ENCODE results near the gene SEPTIN8. TPM values are rescaled to one million over a fixed set of nuclear protein-coding genes. Genes with fewer than 3 reads are reported as not detected.
A peak's percentile ranks its signal among the peaks of the same experiment; 100 is the strongest.

Gene SEPTIN8
- total and polyA plus RNA-seq, 10 donors = 6.1 to 29.8 (median 17.9) TPM

DNA sequence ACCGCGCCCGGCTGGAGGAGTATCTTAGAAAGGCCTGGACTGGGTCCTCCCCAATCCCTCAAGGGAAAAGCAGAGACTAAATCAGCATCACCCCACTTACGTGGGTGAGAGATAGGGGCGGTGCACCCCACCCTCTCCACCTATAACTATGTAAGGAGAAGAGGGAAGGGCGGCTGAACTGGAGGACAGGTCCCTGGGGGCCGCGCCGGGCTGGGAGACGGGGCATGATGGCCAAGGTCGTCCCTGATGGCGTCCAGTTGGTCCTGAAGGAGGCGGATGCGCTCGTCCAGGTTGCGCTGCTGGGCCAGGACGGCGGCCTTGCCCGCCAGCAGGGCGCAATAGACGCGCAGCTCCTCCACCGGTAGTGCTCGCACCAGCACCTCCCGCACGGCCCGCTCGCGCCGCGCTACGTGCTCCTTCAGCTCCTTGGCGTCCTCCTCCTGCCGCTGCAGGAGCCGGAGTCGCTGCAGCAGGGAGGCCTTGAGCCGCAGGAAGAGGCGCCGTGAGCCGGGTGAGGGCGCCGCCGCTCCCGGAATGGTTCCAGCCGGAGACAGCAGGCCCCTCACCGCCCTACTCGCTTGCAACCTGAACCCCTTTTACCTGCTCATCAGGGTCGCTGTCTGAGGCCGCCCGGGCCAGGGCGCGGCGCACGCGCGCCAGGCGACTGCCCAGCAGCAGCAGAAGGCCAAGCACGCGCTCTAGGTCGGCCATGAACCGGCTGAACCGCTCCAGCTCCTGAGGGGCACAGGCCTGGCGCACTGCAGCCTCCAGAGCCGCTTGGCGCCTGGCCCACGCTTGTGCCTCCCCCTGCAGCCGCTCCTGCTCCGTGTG lies 45.8 kb upstream of the SEPTIN8 start:
- Histone ChIP-seq H3K36me3 (no peaks in the 10 kb centered on the region), H3K9me3 (no peaks in the 10 kb centered on the region), H3K4me3 (peak overlapping the region in 6 of 8 donors; percentile 7 to 53 (median 16)), H3K27me3 (replicated peaks in 1 of 7) (peaks cover 0 to 89% (median 44%) of the 10 kb centered on the region in 7 donors), H3K27ac (no peak overlapping the region), H3K4me1 (peaks cover 0 to 43% (median 32%) of the 10 kb centered on the region in 6 donors)
- DNase-seq = no peak
- intact Hi-C loops (cut with DNase I; ENCODE audit: low total_unique reads) = no loop called here
- TF ChIP-seq POLR2AphosphoS5 (IDR thresholded peaks at IDR 0.05) (peak in 2 of 3 donors; percentile 27 to 28), POLR2A (IDR thresholded peaks at IDR 0.05) (no peak)
- WGBS, 5 donors = 17 to 33% (median 26%) methylated on average over 40 to 68 of the region's 68 CpGs

DNA sequence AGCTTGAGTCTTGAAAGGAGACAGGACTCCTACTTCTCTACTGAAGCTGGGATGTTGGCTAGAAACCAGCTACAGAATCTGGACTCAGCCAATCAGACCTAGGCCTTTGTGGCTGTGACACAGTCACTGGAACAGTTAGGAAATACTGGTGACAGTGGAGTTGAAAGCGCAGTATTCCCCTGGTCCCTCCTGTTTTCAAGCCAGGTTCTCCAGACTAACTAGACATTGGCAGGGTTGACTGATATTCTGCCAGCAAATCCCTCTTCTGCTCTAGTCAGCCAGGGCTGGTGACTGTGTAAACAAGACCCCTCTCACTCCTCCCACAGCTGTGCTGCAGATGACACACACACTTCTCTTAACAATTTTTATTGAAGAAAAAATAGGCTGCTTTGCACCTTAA lies 44.8 kb upstream of the SEPTIN8 start:
- Histone ChIP-seq H3K9me3 (no peaks in the 10 kb centered on the region), H3K27me3 (replicated peaks in 1 of 7) (peaks cover 0 to 79% (median 40%) of the 10 kb centered on the region in 7 donors), H3K27ac (no peak overlapping the region), H3K36me3 (no peaks in the 10 kb centered on the region), H3K4me3 (no peak overlapping the region), H3K4me1 (peaks cover 0 to 43% (median 32%) of the 10 kb centered on the region in 6 donors)
- intact Hi-C loops (cut with DNase I; ENCODE audit: low total_unique reads) = no loop called here
- no peak for DNase-seq
- WGBS, 5 donors = 93 to 100% (median 96%) methylated on average over 1 of the region's 1 CpG
- TF ChIP-seq, protein P1, sequence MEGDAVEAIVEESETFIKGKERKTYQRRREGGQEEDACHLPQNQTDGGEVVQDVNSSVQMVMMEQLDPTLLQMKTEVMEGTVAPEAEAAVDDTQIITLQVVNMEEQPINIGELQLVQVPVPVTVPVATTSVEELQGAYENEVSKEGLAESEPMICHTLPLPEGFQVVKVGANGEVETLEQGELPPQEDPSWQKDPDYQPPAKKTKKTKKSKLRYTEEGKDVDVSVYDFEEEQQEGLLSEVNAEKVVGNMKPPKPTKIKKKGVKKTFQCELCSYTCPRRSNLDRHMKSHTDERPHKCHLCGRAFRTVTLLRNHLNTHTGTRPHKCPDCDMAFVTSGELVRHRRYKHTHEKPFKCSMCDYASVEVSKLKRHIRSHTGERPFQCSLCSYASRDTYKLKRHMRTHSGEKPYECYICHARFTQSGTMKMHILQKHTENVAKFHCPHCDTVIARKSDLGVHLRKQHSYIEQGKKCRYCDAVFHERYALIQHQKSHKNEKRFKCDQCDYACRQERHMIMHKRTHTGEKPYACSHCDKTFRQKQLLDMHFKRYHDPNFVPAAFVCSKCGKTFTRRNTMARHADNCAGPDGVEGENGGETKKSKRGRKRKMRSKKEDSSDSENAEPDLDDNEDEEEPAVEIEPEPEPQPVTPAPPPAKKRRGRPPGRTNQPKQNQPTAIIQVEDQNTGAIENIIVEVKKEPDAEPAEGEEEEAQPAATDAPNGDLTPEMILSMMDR (IDR thresholded peaks at IDR 0.05 in 8 of 11, conservative IDR thresholded peaks at IDR 0.05 in 3 of 11) = no peak
- TF ChIP-seq POLR2A (IDR thresholded peaks at IDR 0.05) (no peak), POLR2AphosphoS5 (IDR thresholded peaks at IDR 0.05) (no peak)

DNA sequence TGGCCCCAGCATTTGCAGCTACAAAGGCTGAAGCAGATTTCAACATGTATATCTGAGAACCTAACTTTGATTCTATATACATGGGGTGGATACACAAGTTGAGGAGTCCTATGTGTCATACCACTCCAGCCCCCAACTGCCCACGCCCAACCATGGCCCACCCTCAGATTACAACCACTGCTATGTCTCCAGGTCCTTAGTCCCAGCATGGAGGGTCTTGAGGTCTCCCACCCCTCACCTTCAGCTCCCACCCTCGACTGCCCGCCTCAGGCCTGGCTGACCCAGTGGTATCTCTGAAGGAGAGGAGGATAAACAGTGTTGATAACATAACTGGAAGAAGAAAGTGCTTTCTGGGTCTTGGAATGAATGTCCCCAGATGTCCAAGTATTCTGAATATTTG lies 44.3 kb upstream of the SEPTIN8 start:
- Histone ChIP-seq H3K27ac (no peak overlapping the region), H3K4me1 (peaks cover 0 to 41% (median 30%) of the 10 kb centered on the region in 6 donors), H3K27me3 (replicated peaks in 1 of 7) (peaks cover 0 to 74% (median 39%) of the 10 kb centered on the region in 7 donors), H3K4me3 (no peak overlapping the region), H3K9me3 (no peaks in the 10 kb centered on the region), H3K36me3 (no peaks in the 10 kb centered on the region)
- no peak for TF ChIP-seq POLR2AphosphoS5 (IDR thresholded peaks at IDR 0.05)
- TF ChIP-seq, protein P1 (IDR thresholded peaks at IDR 0.05 in 8 of 11, conservative IDR thresholded peaks at IDR 0.05 in 3 of 11) = no peak
- TF ChIP-seq POLR2A (IDR thresholded peaks at IDR 0.05) = no peak
- 76 to 96% (median 89%) methylated on average over 3 of the region's 3 CpGs for WGBS, 5 donors
- no peak for DNase-seq
- intact Hi-C loops (cut with DNase I; ENCODE audit: low total_unique reads) = no loop called here

DNA sequence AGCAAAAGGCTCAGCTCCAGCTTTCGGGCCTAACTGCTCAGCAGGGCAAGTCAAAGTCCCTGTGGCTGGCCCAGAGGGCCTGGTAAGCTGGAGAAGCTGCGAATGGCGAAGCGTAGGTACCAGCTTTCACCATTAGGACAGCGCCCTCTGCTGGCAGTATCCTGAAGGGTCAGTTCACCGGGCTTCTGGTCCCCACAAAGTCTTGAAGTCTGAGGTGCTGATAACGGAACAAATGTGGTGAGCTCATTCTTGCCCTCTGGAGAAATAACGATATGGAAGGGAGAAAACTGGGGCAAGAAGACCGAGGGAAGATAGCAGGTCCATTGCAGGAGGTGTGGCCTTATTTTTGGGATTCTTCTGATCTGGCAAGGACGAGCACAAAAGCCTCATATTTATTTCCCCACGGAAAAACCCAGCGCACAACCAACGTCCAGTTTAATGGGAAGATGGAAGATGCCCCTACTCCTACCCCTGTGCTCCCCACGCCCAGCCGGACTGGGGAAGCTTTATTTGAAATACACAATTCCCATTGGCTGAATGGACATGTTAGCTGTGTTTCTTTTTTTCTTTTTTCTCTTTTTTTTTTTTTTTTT lies 43.2 kb upstream of the SEPTIN8 start:
- no peak overlapping the region for H3K27ac ChIP-seq
- peak in 2 of 3 donors; percentile 15 to 22 for TF ChIP-seq POLR2AphosphoS5 (IDR thresholded peaks at IDR 0.05)
- TF ChIP-seq, protein P1 (IDR thresholded peaks at IDR 0.05 in 8 of 11, conservative IDR thresholded peaks at IDR 0.05 in 3 of 11) = peak; percentile 71 to 93 (median 90)
- TF ChIP-seq POLR2A (IDR thresholded peaks at IDR 0.05) = no peak
- peaks cover 0 to 30% (median 19%) of the 10 kb centered on the region in 6 donors for H3K4me1 ChIP-seq
- H3K4me3 ChIP-seq = peak overlapping the region in 2 of 8 donors; percentile 20 to 22
- H3K27me3 ChIP-seq (replicated peaks in 1 of 7) = peaks cover 0 to 63% (median 29%) of the 10 kb centered on the region in 7 donors
- DNase-seq = peak; percentile 95
- intact Hi-C loops (cut with DNase I; ENCODE audit: low total_unique reads) = no loop called here
- WGBS, 5 donors = 23 to 32% (median 24%) methylated on average over 15 of the region's 15 CpGs
- H3K9me3 ChIP-seq = no peaks in the 10 kb centered on the region
- H3K36me3 ChIP-seq = no peaks in the 10 kb centered on the region
